Activated T-helper 1 cell treated with anti-CD3 and anti-CD28 coated beads, Interleukin-2, amount 50 U/mL, for 16 hours (primary cell): ENCODE results near the gene TMA7.
"Not testable (repeated sequence)": the region's sequence is repeated elsewhere in the genome, so short reads cannot be mapped to it uniquely, and the experiment has no call there.

ENCODE experiments used
- DNase-seq, 2 donors: peaks; one replicate each; pipeline ENCODE4 v3.0.0-alpha.2; 2020; ENCODE audit warnings: low read depth in 1 of 2, low spot score in 1 of 2

The TMA7 gene

DNA sequence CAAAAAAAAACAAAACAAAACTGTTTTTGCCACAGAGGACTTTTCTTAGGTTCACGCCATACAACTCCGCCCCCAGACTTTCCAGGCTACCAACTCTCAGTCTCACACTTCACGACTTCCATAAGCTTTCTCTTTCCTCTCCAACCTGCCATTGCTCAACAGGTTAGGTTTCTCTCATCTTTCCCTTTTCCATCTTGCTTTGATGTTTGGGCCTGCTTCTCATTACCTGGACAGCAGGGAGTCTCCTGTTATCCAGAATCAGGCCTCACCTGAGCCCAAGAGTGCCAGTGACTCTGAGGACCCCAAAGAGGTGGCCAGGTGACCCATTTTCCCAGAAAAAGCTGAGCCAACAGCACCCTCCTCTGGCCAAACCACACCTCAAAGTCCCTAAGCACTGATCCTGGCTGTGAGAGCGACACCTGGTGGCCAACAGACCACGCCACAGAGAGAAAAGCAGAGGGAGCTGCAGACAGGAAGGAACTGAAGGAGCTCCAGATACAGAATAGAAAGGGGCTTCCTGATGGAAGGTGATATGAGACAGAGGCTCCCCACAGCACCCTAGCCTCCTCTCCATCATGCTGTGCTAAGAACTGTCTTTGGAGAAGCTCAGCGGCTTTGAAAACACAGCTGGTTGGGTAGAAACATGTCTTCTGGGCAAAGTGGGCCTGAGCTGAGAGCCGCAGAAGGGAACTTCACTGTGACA, 4.1 kb upstream of the TMA7 start:
- DNase-seq = peak; percentile 77 to 79

DNA sequence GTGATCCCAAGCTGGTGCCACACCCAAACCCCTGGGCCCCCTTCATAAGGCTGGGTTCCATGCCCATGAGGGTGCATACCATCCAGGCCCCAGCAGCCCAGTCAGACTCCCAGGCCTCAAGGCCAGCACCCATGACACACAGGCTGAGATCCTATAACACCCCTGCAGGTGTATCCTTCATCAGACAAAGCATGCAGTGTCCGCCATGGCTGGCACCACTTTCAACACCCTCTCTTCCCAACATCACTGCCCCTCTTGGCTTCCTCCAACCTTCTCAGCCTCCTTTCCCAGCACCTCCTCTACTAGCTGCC, 3.6 kb upstream of the TMA7 start:
- DNase-seq = no peak

- no peak for DNase-seq
Observed at GRCh38 chr3:48436855-48437254, 3.2 kb upstream of the TMA7 start.

DNA sequence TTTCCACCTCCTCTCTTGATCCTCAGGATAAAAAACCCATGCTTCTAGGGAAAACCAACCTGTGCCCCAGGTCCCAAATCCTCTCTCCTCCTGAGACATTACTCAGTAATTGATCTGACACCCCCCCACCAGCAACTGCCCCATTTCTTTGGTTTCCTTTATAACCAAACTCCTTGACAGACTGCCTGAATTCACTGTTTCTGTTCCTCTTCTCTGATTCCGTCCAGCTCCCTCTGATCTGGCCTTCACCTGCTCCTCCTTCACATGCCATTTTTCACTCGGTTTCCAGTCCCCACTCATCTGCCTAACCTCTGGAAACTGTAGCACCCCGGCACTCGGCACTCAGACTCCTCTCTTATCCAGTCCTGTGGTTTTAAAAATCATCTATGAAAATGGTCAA, 2.2 kb upstream of the TMA7 start:
- no peak for DNase-seq

DNA sequence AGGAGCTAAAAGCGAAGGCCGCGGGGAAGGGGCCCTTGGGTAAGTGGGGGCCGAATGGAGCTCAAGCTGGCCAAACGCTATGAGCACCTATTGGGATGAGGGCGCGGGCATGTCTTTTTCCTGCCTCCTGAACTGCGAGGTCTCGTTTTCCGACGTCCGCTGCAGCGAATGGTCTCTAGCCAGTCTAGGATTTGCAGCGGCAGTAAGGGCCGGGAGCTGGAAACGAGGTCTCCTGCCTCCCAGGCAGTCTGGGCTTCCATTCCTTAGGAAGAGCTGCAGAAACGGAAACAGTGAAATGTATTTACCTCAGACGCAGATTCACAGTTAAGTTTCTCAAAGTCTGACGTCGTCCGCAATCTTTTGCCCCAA, 517 bp downstream of the TMA7 start:
- no peak for DNase-seq

GRCh38 chr3:48441940-48442339, 1.9 kb downstream of the TMA7 start:
- DNase-seq = no peak

DNA sequence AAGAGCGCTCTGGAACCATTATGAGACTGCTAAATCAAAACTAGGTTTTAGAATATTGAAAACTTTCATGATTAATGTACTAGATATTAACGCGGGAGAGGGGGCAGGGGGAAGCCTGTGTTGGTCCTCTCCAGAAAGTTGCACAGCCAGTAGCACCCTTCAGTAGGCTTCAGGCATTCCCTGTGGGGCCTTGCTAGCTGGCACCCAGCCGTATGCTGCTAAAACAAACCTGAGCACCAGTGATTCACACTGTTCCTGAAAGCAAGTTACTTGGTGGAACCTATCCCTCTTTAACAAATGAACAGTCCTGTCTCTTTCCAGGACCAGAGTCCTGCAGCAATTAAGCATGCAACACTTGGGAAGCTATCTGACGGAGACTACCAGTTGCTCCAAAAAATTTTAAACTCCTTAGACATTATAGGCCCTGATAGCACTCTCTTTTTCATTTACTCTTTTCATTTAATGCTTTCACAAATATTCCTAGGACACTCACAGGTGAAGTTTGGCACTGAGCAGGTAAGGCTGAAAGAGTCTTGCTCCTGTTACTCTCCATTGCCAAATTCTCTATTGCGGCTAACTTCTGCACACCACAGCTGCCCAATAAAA, 5.3 kb downstream of the TMA7 start:
- no peak for DNase-seq

- DNase-seq = no peak
Observed at GRCh38 chr3:48446043-48446424, 6.0 kb downstream of the TMA7 start.

DNA sequence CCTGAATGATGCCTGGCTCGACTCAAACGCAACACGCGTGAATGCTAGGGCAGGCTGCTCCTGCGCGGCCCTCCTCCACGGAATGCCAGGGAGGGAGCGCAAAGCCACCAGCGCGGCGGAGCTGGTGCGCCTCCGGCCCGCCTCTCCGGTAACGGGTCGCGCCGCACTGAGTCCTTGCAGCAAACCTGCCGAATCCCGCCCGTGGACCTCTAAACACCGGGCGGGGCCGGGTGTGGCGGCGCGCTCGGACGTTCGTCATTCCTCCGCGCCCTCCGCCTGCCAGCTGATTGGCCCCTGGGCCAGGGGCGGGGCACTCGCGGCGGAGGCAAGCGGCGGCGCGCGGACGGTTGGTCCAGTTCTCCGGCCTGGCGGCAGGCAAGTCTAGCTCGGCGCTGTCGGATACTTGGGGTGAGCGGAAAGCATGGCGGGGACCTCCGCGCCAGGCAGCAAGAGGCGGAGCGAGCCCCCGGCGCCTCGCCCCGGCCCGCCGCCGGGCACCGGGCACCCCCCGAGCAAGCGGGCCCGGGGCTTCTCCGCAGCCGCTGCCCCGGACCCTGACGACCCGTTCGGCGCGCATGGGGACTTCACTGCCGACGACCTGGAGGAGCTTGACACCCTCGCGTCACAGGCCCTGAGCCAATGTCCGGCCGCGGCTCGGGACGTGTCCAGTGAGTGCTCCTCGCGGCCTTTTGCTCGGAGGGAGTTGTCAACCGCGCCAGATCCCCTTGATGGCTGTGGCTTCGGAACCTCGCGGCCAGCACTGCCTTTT, 6.6 kb downstream of the TMA7 start, which contains the start of gene ATRIP:
ATRIP (plus strand) TSS at position 313 of the 769 bp plus-strand sequence; CDS start at position 422, 109 bp downstream.
- peak; percentile 68 to 84 for DNase-seq

DNA sequence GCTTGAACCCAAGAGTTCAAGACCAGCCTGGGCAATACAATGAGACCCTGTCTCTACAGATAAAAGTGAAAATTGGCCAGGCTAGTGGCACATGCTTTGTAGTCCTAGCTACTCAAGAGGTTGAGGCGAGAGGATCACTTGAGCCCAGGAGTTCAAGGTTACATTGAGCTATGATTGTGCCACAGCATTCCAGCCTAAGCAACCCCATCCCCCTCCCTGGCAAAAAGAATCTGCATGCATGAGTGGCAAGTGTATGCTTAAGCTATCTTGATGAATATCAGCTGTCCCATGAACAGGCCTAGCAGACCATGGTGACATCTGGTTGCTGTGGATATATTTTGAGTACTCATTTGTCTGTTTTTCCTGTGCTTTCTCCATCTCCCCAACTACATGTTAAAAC, 11.2 kb downstream of the TMA7 start:
- DNase-seq = no peak

- DNase-seq = no peak
Observed at GRCh38 chr3:48456456-48456855, 16.4 kb downstream of the TMA7 start.

GRCh38 chr3:48459331-48459730, 19.3 kb downstream of the TMA7 start:
- DNase-seq = no peak

GRCh38 chr3:48459773-48460516, 19.9 kb downstream of the TMA7 start:
- no peak for DNase-seq

DNA sequence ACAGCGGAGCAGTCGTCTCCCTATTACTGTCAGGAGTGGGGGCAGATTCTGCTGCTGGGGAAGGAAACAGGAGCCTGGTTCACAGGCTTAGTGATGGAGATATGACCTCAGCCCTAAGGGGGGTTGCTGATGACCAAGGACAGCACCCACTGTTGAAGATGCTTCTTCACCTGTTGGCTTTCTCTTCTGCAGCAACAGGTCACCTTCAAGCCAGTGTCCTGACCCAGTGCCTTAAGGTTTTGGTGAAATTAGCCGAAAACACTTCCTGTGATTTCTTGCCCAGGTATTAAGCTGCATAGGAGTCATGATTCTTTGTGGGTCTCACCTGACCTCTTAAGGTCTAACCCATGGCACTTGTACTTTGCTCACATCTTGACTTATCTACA, 20.5 kb downstream of the TMA7 start:
- DNase-seq = no peak

DNA sequence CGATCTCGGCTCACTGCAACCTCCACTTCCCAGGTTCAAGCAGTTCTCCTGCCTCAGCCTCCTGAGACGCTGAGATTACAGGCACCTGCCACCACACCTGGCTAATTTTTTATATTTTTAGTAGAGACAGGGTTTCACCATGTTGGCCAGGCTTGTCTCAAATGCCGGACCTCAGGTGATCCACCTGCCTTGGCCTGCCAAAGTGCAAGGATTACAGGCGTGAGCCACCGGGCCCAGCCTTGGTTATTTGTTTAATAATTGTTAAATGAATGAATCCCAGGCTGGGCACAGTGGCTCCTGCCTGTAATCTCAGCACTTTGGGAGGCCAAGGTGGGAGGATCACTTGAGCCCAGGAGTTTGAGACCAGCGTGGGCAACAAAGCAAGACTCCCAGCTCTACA, 21.7 kb downstream of the TMA7 start:
- not testable (repeated sequence) for DNase-seq

DNA sequence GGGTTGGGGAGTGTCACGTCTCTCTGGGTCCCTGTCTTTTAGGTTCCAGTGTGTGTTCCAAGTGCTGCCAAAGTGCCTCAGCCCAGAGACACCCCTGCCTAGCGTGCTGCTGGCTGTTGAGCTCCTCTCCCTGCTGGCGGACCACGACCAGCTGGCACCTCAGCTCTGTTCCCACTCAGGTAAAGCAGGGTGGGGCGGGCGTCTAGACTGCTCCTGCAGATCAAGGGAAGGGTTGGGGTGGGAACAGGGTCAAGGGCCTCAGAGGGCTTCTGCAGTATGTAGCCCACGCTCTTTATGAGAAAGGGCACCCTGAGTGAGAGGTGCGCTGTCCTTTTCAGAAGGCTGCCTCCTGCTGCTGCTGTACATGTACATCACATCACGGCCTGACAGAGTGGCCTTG, 23.6 kb downstream of the TMA7 start:
- DNase-seq = no peak

GRCh38 chr3:48464713-48465221, 24.7 kb downstream of the TMA7 start:
- DNase-seq = no peak

DNA sequence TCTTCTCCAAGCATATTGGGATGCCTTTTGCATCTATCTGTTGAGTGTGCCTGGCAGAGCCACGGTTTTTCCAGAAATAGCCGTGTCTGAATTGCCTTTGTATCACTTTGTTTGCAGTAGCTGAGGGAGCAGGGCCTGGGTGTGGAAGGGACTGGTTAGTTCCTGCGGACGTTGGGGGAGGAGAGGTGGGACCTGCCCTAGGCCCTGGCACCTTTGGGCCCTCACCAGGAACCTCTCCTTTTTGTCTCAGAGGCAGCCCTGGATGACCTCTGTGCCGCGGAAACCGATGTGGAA, 25.1 kb downstream of the TMA7 start:
- no peak for DNase-seq

DNA sequence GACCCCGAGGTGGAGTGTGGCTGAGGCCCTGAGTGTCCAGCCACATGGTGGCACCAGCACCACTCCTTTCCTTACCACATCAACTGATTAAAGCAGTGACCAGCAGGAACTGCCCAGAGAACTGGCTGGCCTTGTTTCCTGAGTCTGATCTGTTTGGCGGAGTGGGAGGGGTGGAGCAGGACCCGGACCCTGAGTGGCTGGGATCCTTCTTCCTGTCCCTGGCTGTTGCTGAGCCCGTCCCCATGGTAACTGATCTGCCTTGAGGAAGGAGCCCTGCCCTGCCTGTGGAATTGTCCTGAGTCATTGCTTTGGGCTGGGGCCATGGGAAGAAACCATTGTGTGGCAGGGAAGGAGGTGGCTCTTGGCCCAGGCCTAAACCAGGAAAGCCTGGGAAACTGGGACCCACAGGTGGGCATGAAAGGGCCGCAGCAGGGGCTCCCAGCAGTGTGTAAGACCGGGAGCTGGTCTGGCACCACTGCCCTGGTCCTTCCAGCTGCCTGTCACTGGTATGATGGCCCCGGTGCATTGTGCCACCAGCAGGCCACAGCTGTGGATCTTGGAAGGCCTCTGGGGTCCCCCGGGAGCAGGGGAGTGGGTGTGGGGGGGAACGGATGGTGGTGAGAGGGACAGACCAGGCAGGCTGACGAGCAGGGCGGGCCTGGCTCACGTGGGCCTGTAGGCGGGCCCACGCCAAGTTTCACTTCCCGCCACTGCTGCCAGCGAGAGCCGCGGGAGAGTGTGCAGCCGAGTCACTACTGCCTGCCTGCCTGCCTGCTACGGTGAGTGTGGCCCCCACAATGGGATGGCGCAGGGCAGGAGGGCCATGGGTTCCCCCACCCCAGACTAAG, 25.7 kb downstream of the TMA7 start:
- peak; percentile 52 to 61 for DNase-seq

DNA sequence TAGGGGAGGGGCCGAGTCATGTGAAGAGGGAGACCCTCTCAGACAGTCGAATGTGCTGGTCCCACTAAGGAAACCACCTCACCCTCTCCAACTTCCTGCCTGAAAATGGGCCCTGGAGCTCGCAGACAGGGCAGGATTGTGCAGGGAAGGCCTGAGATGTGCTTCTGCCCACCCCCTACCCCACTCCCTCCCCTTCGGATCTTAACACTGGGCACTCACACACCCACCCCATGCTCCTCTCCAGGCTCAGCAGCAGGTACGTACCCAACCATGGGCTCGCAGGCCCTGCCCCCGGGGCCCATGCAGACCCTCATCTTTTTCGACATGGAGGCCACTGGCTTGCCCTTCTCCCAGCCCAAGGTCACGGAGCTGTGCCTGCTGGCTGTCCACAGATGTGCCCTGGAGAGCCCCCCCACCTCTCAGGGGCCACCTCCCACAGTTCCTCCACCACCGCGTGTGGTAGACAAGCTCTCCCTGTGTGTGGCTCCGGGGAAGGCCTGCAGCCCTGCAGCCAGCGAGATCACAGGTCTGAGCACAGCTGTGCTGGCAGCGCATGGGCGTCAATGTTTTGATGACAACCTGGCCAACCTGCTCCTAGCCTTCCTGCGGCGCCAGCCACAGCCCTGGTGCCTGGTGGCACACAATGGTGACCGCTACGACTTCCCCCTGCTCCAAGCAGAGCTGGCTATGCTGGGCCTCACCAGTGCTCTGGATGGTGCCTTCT, 26.5 kb downstream of the TMA7 start:
- DNase-seq = no peak
